ENCODE results near the gene PODXL. TPM values are rescaled to one million over a fixed set of nuclear protein-coding genes. Genes with fewer than 3 reads are reported as not detected.
A peak's percentile ranks its signal among the peaks of the same experiment; 100 is the strongest.

Gene PODXL
- total and polyA plus RNA-seq, 2 of the 8 experiments (the other 6 are each of a cell fraction or from before 2014, with no cell fraction given), result 638 to 925 TPM

DNA sequence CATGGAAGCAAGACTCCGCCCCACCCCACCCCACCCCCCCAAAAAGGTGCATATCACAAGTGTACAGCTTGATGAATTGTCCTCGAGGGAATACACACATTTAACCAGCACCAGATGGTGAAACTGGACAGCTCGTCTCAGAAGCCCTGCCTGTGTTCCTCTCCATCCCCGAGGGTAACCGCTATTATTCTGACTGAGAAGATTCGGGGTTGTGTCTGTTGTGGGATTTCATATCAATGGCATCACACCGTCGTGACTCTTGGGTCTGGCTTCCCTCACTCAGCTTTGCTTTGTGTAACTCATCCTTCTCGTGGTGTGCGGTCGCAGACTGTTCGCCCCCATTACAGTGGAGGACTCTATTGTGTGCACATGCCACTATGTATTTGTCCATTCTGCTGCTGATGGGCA is 18.9 kb downstream of the PODXL start:
- Histone ChIP-seq H3K27me3 (replicated peaks in 1 of 4; ENCODE audit: control insufficient read depth in 3 of 4, extremely low read depth in 1 of 4, insufficient read depth in 3 of 4, low read length in 3 of 4) (no peaks in the 10 kb centered on the region), H3K4ac (replicated peaks; ENCODE audit: insufficient read length, low read depth, low read length) (no peak overlapping the region), H2BK12ac (ENCODE audit: low read depth, low read length) (no peak overlapping the region; the same call in 1 of the 2 replicates), H3K4me3 (ENCODE audit: extremely low read depth in 1 of 4, insufficient read depth in 2 of 4, low read depth in 3 of 4, low read length in 4 of 4) (no peak overlapping the region), H3K18ac (ENCODE audit: extremely low read depth, low read length) (no peak overlapping the region), H2BK120ac (replicated peaks; ENCODE audit: low read depth, low read length) (no peak overlapping the region), H3K9me3 (ENCODE audit: insufficient read depth in 2 of 2, low read depth in 1 of 2, low read length in 1 of 2) (no peaks in the 10 kb centered on the region), H4K91ac (replicated peaks; ENCODE audit: insufficient read length, low read length) (no peak overlapping the region), H4K20me1 (replicated peaks in 1 of 2; ENCODE audit: control insufficient read depth in 1 of 2, insufficient read depth in 2 of 2, low read length in 2 of 2) (peaks cover 74 to 77% of the 10 kb centered on the region in 2 experiments), H3K23ac (ENCODE audit: insufficient read length) (no peak overlapping the region), H3K79me2 (ENCODE audit: control insufficient read depth in 1 of 2, insufficient read depth in 2 of 2, low read length in 2 of 2) (peaks cover 72 to 100% of the 10 kb centered on the region in 2 experiments), H3K14ac (ENCODE audit: insufficient read length) (no peak overlapping the region), H4K8ac (ENCODE audit: extremely low read depth, insufficient read depth, low read length) (no peak overlapping the region), H3K56ac (replicated peaks; ENCODE audit: insufficient read length, low read depth, low read length) (no peak overlapping the region), H3K36me3 (ENCODE audit: control insufficient read depth in 2 of 4, insufficient read depth in 4 of 4, low read length in 3 of 4) (peaks cover 3 to 88% (median 9%) of the 10 kb centered on the region in 4 experiments), H2BK15ac (ENCODE audit: low read length) (no peak overlapping the region), H3K4me1 (replicated peaks in 1 of 4; ENCODE audit: control insufficient read depth in 3 of 4, insufficient read depth in 4 of 4, low read length in 3 of 4) (peaks cover 19 to 69% (median 38%) of the 10 kb centered on the region in 4 experiments), H4K5ac (ENCODE audit: insufficient read length, low read depth, low read length) (no peak overlapping the region), H2AK5ac (ENCODE audit: low read depth, low read length) (no peak overlapping the region), H2AFZ (ENCODE audit: low read length) (no peak overlapping the region), H3K27ac (ENCODE audit: low read depth, low read length) (no peak overlapping the region), H3K9ac (replicated peaks in 1 of 4; ENCODE audit: extremely low read depth in 1 of 4, low read depth in 3 of 4, low read length in 3 of 4) (no peak overlapping the region), H2BK20ac (ENCODE audit: low read length) (0 out of 2 replicates have a peak overlapping the region, but pooled peaks have one; percentile 21), H2BK5ac (ENCODE audit: low read depth, low read length) (0 out of 2 replicates have a peak overlapping the region, but pooled peaks have one; percentile 5), H3K79me1 (ENCODE audit: low read depth, low read length) (peaks cover 29% of the 10 kb centered on the region), H3K4me2 (ENCODE audit: insufficient read depth in 1 of 2, low read depth in 2 of 2, low read length in 2 of 2) (peak overlapping the region in 1 of 2 experiments; percentile 19; a peak in 2 of 4 replicates), H3K23me2 (ENCODE audit: low read depth, low read length) (no peaks in the 10 kb centered on the region)
- DNase-seq (ENCODE audit: low read depth in 1 of 2, low spot score in 2 of 2), result no peak
- WGBS, 2 experiments (ENCODE audit: extremely low coverage in 1 of 2, insufficient coverage in 1 of 2, insufficient read length in 1 of 2, insufficient replicate concordance in 2 of 2, low coverage in 1 of 2, low lambda C conversion rate in 2 of 2, missing lambda C conversion rate in 1 of 2), result 90% methylated on average over 11 of the region's 12 CpGs; no CpG with 5 or more reads in 1 of the 2 experiments
- no peak for TF ChIP-seq PHF8 (conservative IDR thresholded peaks at IDR 0.05; ENCODE audit: low read depth, low read length)
- TF ChIP-seq POLR2AphosphoS5 (IDR thresholded peaks at IDR 0.05; ENCODE audit: low read depth, low read length), result no peak; the same call in 1 of the 2 replicates
- TF ChIP-seq, protein P1, sequence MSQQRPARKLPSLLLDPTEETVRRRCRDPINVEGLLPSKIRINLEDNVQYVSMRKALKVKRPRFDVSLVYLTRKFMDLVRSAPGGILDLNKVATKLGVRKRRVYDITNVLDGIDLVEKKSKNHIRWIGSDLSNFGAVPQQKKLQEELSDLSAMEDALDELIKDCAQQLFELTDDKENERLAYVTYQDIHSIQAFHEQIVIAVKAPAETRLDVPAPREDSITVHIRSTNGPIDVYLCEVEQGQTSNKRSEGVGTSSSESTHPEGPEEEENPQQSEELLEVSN (IDR thresholded peaks at IDR 0.05), result no peak
- no peak for TF ChIP-seq TAF7 (optimal IDR thresholded peaks at IDR 0.05; ENCODE audit: borderline replicate concordance, low read depth, low read length)
- TF ChIP-seq SUZ12 (IDR thresholded peaks at IDR 0.05; ENCODE audit: low read length), result no peak
- no peak for TF ChIP-seq BCL11A (IDR thresholded peaks at IDR 0.05; ENCODE audit: low read depth in 2 of 2, low read length in 2 of 2)
- TF ChIP-seq SIRT6 (IDR thresholded peaks at IDR 0.05; ENCODE audit: low read length), result no peak
- TF ChIP-seq CEBPB (IDR thresholded peaks at IDR 0.05; ENCODE audit: low read depth, low read length), result no peak
- POLR2A ChIA-PET (ENCODE audit: partially characterized antibody), result interaction anchor here (0.6 to 2.9 kb wide), 10 partner anchors 8 to 115 kb away, joined by 3 to 17 read pairs (median 4); partner anchors contain the start of gene PODXL
- no peak for FAIRE-seq
- CTCF ChIA-PET (ENCODE audit: partially characterized antibody), result interaction anchor here (0.6 to 11.9 kb wide), 8 partner anchors 9 to 1980 kb away, joined by 3 to 154 read pairs (median 5); no protein-coding TSS in a partner anchor

Measured in H1 (cell line).